CD14-positive monocyte (primary cell): ENCODE data around the gene OR52W1. TPM values are rescaled to one million over a fixed set of nuclear protein-coding genes. Genes with fewer than 3 reads are reported as not detected.
A peak's percentile ranks its signal among the peaks of the same experiment; 100 is the strongest.

ENCODE experiments used
- DNase-seq, 3 donors: peaks; one replicate each; pipeline ENCODE4 v3.0.0-alpha.2; 2011 to 2022
- H2AFZ ChIP-seq: 2 replicates; pipeline ENCODE4 v1.6.0; 2012; ENCODE audit warnings: mild to moderate bottlenecking, low read depth, low read length, inconsistent platforms; ENCODE audit not compliant: insufficient read depth, poor library complexity, severe bottlenecking
- H3K27ac ChIP-seq, 2 donors: 1 replicate in 1 of 2; 2 replicates in 1 of 2; pipeline ENCODE4 v1.5.1; 2012 to 2013; ENCODE audit warnings: low read length in 2 of 2, control low read depth in 1 of 2, inconsistent platforms in 1 of 2, low read depth in 1 of 2, mild to moderate bottlenecking in 1 of 2
- H3K27me3 ChIP-seq, 2 donors: one replicate each; pipeline versions ENCODE4 v1.6.0 to v1.6.1; 2011 to 2013; ENCODE audit warnings: low read length in 2 of 2; ENCODE audit not compliant: control insufficient read depth in 2 of 2, insufficient read depth in 2 of 2
- H3K36me3 ChIP-seq, 2 donors: replicated peaks in 1 of 2; 1 replicate in 1 of 2; 2 replicates in 1 of 2; pipeline versions ENCODE4 v1.5.1 to v1.6.1; 2012 to 2013; ENCODE audit warnings: low read length in 2 of 2, control low read depth in 1 of 2, inconsistent platforms in 1 of 2, mild to moderate bottlenecking in 1 of 2; ENCODE audit not compliant: insufficient read depth in 2 of 2, control insufficient read depth in 1 of 2
- H3K4me1 ChIP-seq, 2 donors: 1 replicate in 1 of 2; 2 replicates in 1 of 2; pipeline versions ENCODE4 v1.5.1 to v1.6.1; 2012 to 2013; ENCODE audit warnings: low read length in 2 of 2, control low read depth in 1 of 2, inconsistent platforms in 1 of 2, mild to moderate bottlenecking in 1 of 2, moderate library complexity in 1 of 2; ENCODE audit not compliant: insufficient read depth in 2 of 2, control insufficient read depth in 1 of 2
- H3K4me2 ChIP-seq: replicated peaks from 2 replicates; pipeline ENCODE3; 2012; ENCODE audit warnings: low read length, moderate library complexity, mild to moderate bottlenecking; ENCODE audit not compliant: poor library complexity, severe bottlenecking; ENCODE audit errors: extremely low read depth
- H3K4me3 ChIP-seq, 3 experiments: fragments of 200-600 bp in 1 of 3; sonication (generic) in 1 of 3; replicated peaks in 1 of 3; 1 replicate in 2 of 3; 2 replicates in 1 of 3; pipeline ENCODE4 v1.5.1; 2011 to 2013; ENCODE audit warnings: low read length in 3 of 3, mild to moderate bottlenecking in 3 of 3, control low read depth in 2 of 3, low read depth in 2 of 3, inconsistent platforms in 1 of 3, moderate library complexity in 1 of 3
- H3K79me2 ChIP-seq: 2 replicates; pipeline ENCODE4 v1.6.0; 2012; ENCODE audit warnings: mild to moderate bottlenecking, control low read depth, inconsistent platforms, low read length, moderate library complexity; ENCODE audit not compliant: insufficient read depth
- H3K9ac ChIP-seq: 2 replicates; pipeline ENCODE4 v1.6.0; 2017; ENCODE audit warnings: low read length, mild to moderate bottlenecking; ENCODE audit not compliant: insufficient read depth, poor library complexity, severe bottlenecking
- H3K9me3 ChIP-seq, 2 donors: replicated peaks in 1 of 2; 1 replicate in 1 of 2; 2 replicates in 1 of 2; pipeline versions ENCODE4 v1.5.1 to v1.6.1; 2012 to 2013; ENCODE audit warnings: low read length in 2 of 2, control low read depth in 1 of 2; ENCODE audit not compliant: control insufficient read depth in 1 of 2, insufficient read depth in 1 of 2
- H4K20me1 ChIP-seq: 2 replicates; pipeline ENCODE4 v1.6.0; 2012; ENCODE audit warnings: mild to moderate bottlenecking, low read length, control low read depth, moderate library complexity; ENCODE audit not compliant: insufficient read depth
- H3K27ac Mint-ChIP-seq, 7 donors: one replicate each; pipeline ENCODE4 v1.8.0; 2020; ENCODE audit warnings: mild to moderate bottlenecking in 7 of 7, mixed read lengths in 7 of 7, moderate library complexity in 6 of 7, inconsistent platforms in 2 of 7
- H3K27me3 Mint-ChIP-seq, 3 donors: one replicate each; pipeline ENCODE4 v1.8.0; 2021 to 2022; ENCODE audit warnings: low read depth in 3 of 3, mild to moderate bottlenecking in 3 of 3, mixed read lengths in 3 of 3, moderate library complexity in 3 of 3, inconsistent platforms in 1 of 3
- H3K36me3 Mint-ChIP-seq, 2 donors: one replicate each; pipeline ENCODE4 v1.8.0; 2020; ENCODE audit warnings: mixed read lengths in 2 of 2, inconsistent platforms in 1 of 2, mild to moderate bottlenecking in 1 of 2
- H3K4me1 Mint-ChIP-seq: one replicate; pipeline ENCODE4 v1.8.0; 2020; ENCODE audit warnings: mild to moderate bottlenecking, mixed read lengths
- H3K4me3 Mint-ChIP-seq, 2 donors: one replicate each; pipeline ENCODE4 v1.8.0; 2020; ENCODE audit warnings: mild to moderate bottlenecking in 2 of 2, mixed read lengths in 2 of 2, moderate library complexity in 1 of 2
- H3K9me3 Mint-ChIP-seq, 7 donors: one replicate each; pipeline ENCODE4 v1.8.0; 2020 to 2022; ENCODE audit warnings: mixed read lengths in 7 of 7, mild to moderate bottlenecking in 6 of 7, moderate library complexity in 6 of 7, inconsistent platforms in 2 of 7
- WGBS: methylation state at CpG from one replicate; pipeline ENCODE4 v1.1.5; 2013; ENCODE audit warnings: missing lambda C conversion rate; ENCODE audit not compliant: insufficient coverage; 5-methylcytosine and 5-hydroxymethylcytosine counted together
- intact Hi-C, 2 donors: fragments of 100-400 bp; cut with micrococcal nuclease; formaldehyde crosslinking; loops; one replicate each; pipeline versions ENCODE4 v1.15.0 to v1.15.1; 2023
- polyA plus RNA-seq, 3 donors: library from polyadenylated mRNA; depleted of rRNA in 1 of 3; unstranded in 2 of 3; stranded (reverse) in 1 of 3; fragments of 300-500 nt in 2 of 3; fragments of >200 nt in 1 of 3; fragmentation: Illumina TruSeq in 2 of 3; gene quantifications; 1 replicate in 2 of 3; 2 replicates in 1 of 3; pipeline ENCODE4 v1.2.3, GENCODE V29; 2012 to 2021
- TF ChIP-seq, protein P1 (sequence below): fragments of 200-600 bp; IDR thresholded peaks from one replicate; pipeline ENCODE4 v1.8.0; 2022; ENCODE audit warnings: antibody characterized with exemption, mild to moderate bottlenecking

OR52W1 gene
- polyA plus RNA-seq, 3 donors, result not detected

DNA sequence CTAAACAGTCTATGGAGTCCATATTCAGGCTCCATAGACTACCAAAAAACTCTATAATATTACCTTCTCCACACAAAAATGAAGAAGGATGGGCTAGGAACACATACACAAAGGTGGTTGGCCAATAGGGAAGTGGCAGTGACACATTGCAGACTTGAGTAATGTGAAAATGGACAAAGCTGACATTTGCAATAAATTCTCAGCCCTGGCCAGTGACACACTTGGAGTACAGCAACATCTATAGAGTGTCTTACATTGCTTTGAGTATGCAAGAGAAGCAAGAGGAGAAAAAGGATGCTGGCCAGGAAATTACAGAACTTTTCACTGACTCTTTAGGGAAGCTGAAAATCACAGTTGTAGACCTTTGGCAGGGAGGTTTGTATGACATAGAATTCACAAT lies 7.3 kb upstream of the OR52W1 start:
- Mint-ChIP-seq H3K27ac (peak overlapping the region; percentile 84 to 95 (median 90)), H3K4me1 (peaks cover 34% of the 10 kb centered on the region), H3K9me3 (peaks cover 0 to 5% (median 3%) of the 10 kb centered on the region in 7 donors), H3K4me3 (no peak overlapping the region), H3K36me3 (peaks cover 2 to 15% of the 10 kb centered on the region in 2 donors), H3K27me3 (no peaks in the 10 kb centered on the region)
- Histone ChIP-seq H3K27me3 (no peaks in the 10 kb centered on the region), H3K79me2 (no peaks in the 10 kb centered on the region), H3K4me1 (peaks cover 21 to 37% of the 10 kb centered on the region in 2 donors), H3K4me3 (no peak overlapping the region), H3K4me2 (no peak overlapping the region), H3K9me3 (no peaks in the 10 kb centered on the region), H2AFZ (no peak overlapping the region), H3K36me3 (no peaks in the 10 kb centered on the region), H3K9ac (no peak overlapping the region), H4K20me1 (no peaks in the 10 kb centered on the region), H3K27ac (peak overlapping the region in 1 of 2 donors; percentile 86)
- DNase-seq, result peak; percentile 87 to 94 (median 92)
- intact Hi-C loops, result loop anchor here in 1 of 2 donors (10.0 kb wide), 1 partner anchor 57 kb away; no protein-coding TSS in a partner anchor
- TF ChIP-seq, protein P1, sequence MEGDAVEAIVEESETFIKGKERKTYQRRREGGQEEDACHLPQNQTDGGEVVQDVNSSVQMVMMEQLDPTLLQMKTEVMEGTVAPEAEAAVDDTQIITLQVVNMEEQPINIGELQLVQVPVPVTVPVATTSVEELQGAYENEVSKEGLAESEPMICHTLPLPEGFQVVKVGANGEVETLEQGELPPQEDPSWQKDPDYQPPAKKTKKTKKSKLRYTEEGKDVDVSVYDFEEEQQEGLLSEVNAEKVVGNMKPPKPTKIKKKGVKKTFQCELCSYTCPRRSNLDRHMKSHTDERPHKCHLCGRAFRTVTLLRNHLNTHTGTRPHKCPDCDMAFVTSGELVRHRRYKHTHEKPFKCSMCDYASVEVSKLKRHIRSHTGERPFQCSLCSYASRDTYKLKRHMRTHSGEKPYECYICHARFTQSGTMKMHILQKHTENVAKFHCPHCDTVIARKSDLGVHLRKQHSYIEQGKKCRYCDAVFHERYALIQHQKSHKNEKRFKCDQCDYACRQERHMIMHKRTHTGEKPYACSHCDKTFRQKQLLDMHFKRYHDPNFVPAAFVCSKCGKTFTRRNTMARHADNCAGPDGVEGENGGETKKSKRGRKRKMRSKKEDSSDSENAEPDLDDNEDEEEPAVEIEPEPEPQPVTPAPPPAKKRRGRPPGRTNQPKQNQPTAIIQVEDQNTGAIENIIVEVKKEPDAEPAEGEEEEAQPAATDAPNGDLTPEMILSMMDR, result no peak

DNA sequence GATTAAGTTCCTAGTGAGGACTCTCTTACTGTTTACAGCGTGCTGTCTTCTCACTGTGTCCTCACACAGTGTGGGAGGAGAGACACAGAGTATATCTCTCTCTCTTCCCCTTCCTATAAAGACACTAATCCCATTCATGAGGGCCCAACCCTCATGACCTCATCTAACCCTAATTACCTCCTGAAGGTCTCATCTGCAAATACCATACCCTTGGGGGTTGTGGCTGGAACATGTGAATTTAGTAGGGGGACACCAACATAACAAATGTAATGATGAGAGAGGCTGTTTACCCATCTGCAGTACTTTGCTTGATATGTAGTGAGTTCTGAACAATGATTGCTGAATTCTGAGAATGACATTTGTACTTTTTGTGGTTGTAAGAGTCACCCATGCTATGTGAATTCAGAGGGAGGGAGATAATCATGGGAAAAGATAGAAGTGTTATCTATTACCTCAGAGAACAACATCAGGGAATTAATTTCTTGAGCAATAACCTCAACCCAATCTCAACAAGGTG lies 4.9 kb upstream of the OR52W1 start:
- Histone ChIP-seq H3K9ac (no peak overlapping the region), H3K27me3 (no peaks in the 10 kb centered on the region), H3K27ac (peak overlapping the region in 1 of 2 donors; percentile 53), H3K79me2 (no peaks in the 10 kb centered on the region), H2AFZ (peak overlapping the region; percentile 25), H3K4me3 (no peak overlapping the region), H4K20me1 (no peaks in the 10 kb centered on the region), H3K9me3 (no peaks in the 10 kb centered on the region), H3K4me1 (peaks cover 25 to 56% of the 10 kb centered on the region in 2 donors), H3K36me3 (no peaks in the 10 kb centered on the region), H3K4me2 (no peak overlapping the region)
- TF ChIP-seq, protein P1, result no peak
- Mint-ChIP-seq H3K4me3 (no peak overlapping the region), H3K27me3 (peaks cover 0 to 2% (median 0%) of the 10 kb centered on the region in 3 donors), H3K36me3 (peaks cover 9 to 28% of the 10 kb centered on the region in 2 donors), H3K9me3 (peaks cover 0 to 5% (median 2%) of the 10 kb centered on the region in 7 donors), H3K27ac (peak overlapping the region; percentile 19 to 86 (median 63)), H3K4me1 (peaks cover 55% of the 10 kb centered on the region)
- no CpG with 5 or more reads among the region's 1 CpG for WGBS
- intact Hi-C loops, result loop anchor here in 1 of 2 donors (10.0 kb wide), 1 partner anchor 59 kb away; no protein-coding TSS in a partner anchor
- DNase-seq, result peak in 1 of 3 donors; percentile 43
